Right lung (tissue), 5 donors: Measurements from ENCODE around the gene IQGAP3. TPM values are rescaled to one million over a fixed set of nuclear protein-coding genes. Genes with fewer than 3 reads are reported as not detected.

Experiments used
- DNase-seq, 2 donors: peaks; one replicate each; pipeline ENCODE4 v3.0.0-alpha.2; 2013
- polyA plus RNA-seq, 5 donors: library from polyadenylated mRNA; unstranded; fragments of 120-200 nt; gene quantifications; one replicate each; pipeline versions ENCODE4 v1.2.1 to v1.2.3, GENCODE V29; 2013; ENCODE audit warnings: inconsistent platforms in 1 of 5, low replicate concordance in 1 of 5; ENCODE audit not compliant: insufficient read length in 5 of 5, insufficient read depth in 1 of 5

Gene IQGAP3
- polyA plus RNA-seq, 5 donors: 9.7 to 26.3 (median 16.4) TPM

DNA sequence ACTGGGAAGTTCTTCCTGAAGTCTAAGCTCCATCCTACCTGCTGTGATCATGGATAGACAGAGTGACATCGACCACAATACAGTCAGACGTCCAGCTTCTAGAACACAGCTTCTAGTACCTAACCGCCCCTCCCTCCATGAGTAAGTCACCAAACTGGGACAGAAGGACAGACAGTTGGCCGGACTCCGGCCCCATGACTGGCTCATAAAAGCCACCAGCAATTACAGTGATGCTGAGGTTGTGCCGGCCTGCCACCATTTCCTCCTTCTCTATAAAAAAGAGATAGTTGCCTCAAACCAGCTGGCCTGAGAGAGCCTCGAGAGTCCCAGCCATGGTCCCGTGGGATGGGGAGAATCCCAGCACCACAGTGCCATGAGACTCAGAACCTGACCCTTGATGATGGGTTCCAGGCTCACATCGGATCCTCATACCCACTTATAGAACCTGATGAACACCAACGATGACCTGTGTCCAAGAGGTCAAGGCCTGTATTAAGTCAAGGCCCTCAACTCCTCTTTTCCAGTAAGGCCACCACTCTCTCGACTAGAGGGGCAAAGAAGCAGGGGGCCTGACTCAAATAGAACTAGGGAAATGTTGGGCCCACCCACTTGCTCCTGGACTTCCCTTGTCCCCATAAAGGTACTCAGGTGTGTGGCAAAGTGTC is 75.2 kb downstream of the IQGAP3 start:
- DNase-seq: no peak

DNA sequence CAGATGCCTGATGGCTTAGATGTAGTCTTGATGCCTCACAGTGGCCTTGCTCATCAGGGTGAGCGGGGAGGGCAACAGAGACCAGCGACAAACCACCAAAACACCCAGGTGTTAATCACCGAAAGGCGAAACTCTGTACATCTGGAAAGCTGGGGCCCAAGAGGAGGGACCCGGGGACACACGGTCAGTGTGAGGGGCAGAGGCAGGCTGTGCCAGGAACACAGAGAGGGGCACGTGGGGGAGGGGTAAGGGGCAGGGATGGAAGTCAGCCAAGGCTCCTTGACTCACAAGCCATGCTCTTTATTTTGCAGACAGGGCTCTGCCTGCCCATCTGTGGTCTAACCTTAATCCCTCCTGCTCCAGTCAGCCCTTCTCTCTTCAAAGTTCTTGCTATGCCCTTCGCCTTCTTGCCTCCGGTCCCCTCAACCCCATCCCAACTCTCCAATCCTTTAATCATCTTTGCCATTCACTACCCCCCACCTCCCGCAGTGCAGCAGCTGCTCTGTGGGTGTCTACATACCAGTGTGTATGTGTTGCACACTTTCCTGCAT is 76.1 kb downstream of the IQGAP3 start:
- no peak for DNase-seq

DNA sequence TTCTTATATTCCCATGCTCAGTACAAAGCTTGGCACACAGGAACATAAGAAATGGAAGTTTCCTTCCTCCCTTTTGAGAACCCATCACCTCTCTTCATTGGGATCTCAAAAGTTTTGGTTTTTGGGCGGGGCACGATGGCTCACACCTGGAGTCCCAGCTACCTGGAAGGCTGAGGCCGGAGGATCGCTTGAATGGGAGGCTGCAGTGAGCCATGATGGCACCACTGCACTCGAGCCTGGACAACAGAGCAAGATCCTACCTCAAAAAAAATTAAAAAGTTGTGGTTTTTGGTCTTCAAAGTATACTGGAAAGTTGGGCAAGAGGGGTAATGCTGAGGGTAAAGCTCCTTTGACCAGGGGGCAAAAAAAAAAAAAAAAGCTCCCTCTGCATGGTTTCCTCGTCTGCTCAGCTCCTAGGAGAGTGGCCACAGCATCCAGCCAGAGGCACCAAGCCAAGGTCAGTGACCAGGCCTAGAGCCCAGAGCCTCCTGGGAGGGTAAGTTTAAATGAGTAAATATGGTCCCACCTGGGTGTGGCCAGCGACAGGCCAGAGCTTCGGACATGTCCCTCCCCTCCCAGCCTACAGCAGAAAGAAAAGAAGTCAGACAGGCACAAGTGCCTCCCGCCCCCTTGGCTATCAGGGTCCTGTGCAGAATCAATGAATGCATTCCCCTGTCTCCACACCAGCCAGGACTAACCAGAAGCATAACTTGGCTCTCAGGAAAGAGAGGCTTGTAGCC is 76.8 kb downstream of the IQGAP3 start:
- DNase-seq: no peak

DNA sequence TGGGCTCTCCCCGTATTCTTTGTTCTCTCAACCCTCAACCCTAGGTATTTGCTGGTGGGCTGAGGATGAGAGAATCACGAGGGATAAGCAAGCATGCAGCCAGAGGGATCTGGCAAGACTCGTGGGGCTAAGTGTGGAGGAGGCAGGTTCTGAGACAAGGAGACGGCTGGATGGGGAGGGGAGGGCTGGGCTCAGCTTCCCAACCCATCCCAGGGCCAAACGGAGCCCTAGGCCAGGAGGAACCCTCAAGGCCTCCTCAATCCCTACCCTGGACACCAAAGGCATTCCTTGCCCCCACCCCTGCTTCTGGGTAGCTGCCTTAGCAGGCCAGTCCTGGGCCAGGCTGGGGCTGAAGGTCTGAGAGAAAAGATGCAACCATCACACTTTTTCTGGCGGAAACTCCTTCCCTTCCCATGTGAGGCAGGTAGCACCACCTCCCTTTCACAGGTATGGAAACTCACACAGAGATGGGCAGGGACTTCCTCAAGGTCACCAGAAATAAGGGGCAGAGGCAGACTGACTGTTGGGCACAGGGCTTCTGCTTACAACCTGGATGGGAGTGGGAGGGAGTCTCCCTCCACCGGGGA is 78.0 kb downstream of the IQGAP3 start:
- no peak for DNase-seq

DNA sequence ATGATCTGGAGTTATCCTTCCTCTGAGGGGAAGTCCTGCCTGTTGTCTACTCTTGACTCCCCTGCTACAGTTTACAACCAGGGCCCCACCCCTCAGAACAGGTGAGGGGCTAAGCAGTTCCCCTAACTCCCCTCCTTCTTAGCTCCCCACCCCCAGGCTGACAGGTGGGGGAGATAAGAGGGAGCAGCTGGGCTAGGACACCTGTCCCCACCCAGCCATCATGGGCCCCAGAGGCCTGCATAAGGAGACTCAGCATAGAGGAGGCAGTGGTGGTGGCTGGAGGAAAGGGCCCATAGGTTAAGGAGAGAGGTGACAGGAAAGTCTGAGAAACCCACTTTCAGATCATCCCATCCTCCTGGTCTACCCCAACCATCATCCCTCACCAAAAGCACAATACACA is 78.6 kb downstream of the IQGAP3 start:
- DNase-seq: no peak

DNA sequence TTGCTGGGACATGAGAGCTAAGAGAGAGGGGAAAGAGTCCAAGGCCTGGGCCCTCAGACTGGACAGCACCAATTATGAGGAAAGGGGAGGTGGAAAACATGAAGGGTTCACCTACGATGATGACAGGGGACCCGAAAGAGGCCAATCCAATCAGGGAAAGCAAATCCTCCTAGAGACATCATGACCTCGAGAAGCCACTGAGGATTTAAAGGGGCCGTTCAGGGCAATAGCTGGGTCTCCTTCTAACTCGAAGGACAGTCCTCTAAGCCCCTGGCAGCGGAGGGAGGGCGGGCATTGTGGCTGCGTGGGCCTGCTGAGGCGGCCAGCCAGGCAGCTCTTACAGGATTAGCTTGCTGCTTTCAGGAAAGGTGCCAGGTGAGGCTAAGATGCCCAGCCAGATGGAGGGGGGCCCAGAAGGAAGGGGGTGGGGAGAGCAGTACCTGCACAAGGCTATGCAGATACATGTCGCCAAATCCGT is 79.2 kb downstream of the IQGAP3 start:
- DNase-seq: no peak

DNA sequence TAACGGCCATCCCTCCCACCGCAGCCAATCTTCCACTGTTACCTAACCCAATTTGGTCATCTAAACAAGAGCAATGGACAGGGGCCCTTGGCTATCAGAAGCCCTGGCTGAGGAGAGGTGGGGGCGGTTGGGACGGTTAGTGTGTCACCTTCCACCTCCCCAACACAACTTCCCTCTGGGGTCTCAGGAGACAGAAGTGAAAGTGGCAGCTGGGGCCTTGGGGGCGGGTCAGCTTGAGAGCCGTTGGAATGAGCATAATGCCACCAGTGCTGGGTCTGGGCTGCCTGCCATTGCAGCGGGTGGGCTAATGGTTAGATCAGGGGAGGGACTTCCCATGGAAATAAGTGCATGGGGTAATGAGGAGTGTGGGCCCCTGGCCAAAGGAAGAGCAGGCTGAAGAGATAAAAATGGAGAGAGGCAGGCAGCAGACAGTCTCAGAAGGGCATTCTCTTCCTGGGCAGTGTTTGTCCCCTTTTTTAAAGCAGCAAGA is 79.7 kb downstream of the IQGAP3 start:
- no peak for DNase-seq

DNA sequence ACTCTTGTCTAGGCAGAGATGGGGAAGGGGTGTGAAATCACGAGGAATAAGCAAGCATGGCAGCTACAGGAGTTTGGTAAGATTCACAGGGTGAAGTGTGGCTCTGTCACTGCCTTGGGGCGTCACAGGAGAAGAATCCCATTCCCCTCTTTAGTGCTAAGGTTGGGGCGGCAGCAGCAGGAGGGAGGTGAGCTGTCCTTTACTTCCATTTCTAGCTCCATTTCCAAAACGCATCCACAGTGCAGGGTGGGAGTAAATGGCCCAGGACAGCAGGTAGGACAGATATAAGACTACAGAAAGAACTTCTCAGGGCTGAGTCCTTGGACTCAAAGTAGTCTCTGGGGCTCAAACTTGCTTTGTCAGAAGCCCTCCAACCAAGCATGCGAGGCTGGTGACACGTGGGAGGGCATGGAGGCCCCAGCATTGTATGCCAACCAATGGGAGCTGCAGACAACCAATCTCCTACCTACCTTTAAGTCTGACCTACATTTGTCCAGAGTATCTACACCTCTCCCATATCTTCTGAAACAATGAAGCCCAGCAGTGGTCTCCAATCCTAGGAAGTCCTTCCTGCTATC is 80.3 kb downstream of the IQGAP3 start:
- DNase-seq: no peak

DNA sequence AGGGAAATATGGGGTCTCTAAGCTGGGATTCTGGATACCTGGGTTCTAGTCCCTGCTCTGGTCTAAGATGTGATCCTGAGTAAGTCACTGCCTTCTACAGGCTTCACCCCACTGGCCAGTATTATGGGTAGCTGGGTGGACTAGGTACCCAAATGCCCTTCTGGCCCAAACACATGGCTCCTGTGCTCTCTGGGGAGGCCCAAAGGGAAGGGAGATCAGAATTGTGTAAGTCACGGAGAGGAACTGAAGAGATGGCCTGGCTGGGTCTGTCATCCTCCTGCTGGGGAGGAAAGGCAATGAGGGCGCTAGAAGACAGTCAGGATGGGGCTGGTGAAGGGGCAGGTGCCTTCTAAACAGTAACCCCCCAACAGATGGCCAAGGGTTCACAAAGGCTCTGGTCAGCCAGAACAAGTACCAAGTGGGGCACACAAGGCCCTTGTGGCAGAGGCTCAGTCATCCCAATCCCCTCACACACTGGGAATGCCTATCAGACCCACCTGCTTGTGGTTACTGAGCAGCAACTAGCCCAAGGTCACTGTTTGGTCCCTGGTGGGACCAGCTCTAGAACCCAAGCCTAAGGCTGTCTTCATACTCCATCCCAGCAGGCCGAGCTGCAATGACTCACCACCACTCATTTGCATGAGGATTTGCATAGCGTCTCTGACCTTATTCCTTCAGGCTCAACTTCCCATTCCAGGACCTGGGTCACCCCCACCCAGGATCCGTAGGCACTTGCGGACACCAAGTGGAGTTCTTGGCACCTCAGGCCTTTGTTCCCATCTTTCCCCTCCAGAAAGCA is 81.0 kb downstream of the IQGAP3 start:
- no peak for DNase-seq

DNA sequence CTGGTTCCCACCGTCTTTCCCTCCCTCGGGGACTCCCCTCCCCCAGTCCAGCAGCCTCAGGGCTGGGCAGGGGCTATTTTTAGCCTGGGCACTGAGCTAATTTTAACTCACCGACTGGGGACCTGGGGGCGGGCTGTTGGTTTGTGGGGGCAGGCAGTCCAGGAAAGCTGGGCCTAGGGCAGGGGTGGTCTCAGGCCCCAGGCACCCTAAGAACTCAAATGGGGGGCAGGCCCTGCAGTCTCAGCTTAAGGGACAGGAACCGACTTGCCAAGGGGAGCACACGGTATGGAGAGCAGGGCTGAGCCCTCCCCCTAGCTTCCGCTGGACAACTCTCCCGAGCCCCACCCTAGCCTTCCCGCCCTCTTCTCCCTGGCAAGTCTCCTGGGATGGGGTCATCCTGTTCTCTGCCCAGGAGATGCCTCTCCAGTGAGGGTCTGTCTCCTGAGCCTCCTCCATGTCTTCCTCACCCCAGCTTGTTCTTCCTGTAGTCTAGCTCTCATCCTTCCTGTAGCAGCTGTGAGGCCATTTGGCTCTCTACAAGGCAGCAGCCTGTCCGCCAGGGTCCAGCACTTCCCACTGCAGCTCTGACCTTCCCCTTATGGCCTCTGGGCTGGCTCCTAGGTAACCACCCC is 81.8 kb downstream of the IQGAP3 start:
- DNase-seq: no peak

DNA sequence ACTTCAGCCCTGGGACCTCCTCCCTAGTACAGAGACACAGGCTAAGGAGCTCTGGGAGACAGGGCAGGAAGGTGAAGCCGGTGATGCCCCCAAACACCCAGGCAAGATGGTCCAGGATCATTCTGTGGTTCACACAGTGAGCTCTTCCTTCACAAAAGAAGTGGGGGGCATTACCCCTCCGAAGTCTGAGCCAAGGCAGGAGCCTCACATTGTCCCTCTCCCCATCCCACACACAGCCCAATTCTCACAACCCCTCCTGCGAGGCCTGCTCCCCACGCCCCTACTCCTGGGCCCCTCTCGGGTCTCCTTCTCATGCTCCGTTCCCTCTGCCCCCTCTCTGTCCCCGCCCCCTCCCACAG is 82.5 kb downstream of the IQGAP3 start:
- DNase-seq: no peak

DNA sequence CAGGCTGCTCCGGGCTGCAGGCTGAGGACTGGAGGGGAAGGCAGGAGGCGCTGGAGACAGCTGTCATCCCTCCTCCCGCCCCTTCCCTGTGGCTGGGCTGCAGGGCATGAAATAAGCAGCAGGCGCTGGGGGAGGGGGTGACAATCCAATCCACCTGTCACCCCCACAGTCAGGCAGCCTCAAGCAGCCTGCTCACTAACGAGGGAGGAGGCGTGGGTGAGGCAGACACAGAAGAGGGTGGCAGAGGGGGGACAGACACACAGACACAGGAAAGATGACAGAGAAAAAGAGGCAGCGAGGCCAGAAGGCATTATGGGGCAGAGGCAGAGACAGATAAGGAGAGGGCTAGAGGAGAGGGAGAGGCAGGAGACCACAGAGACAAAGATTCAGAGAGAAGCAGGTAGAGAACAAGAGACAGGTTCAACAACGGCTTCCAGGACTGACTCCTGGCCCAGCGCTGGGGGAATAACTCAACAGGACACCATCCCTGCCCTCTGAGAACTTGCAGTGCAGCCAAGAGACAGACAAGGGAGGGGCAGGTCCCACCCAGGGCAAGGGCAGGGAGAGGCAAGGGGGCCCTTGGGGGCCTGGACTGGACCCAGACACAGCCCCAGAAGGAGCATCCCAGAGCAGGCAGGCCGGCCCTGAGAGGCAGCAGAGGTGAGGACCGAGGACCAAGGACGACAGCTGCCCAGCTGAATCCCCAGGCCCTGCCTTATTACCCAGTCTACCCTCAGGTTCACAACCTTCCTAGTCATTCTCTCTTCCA is 83.0 kb downstream of the IQGAP3 start:
- no peak for DNase-seq

DNA sequence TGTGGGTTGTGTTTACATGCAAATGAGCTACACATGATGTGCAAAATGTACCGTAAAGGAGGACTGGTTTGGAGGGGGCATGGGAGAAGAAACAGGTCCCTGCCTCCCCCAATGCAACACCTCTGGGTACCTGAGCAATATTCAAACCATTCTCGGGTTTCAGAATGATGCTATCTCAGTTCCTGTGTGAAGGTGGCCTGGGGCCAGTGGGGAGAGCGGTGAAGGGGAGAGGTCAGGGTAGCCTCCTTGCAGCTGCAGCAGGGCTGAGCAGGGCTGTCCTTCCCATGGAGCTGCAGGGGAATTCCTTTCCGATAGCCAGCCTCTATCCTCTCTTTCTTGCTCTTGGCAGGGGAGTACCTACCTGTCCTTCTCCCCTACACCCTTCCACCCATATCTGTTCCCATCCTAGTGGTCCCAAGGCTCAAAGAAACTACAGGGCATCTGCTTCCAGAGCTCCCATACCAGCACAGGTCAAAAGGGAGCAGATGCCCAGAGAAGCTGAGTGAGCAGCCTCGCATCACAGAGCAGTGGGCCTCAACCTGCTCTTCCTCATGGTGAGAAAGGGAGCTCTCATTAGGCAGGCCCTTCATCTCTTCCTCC is 83.7 kb downstream of the IQGAP3 start:
- DNase-seq: no peak

DNA sequence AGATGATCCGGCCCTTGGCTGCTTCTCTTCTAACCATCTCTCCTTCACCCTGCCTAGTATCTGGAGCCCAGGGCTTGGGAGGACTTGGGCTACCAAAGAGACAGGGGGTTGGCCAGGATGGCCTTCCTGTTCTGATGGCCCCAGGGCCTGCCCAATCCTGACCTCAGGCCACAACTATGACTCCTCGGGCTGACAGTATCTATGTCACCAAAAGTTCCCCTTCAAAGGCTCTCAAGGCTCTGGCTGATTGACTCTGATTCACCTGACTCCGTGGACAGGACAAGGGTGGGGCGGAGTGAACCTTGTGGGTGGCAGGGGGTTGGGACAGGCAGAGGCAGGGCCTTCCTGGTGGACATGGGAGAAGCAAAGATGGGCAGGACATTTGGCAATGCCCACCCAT is 84.5 kb downstream of the IQGAP3 start:
- DNase-seq: no peak

DNA sequence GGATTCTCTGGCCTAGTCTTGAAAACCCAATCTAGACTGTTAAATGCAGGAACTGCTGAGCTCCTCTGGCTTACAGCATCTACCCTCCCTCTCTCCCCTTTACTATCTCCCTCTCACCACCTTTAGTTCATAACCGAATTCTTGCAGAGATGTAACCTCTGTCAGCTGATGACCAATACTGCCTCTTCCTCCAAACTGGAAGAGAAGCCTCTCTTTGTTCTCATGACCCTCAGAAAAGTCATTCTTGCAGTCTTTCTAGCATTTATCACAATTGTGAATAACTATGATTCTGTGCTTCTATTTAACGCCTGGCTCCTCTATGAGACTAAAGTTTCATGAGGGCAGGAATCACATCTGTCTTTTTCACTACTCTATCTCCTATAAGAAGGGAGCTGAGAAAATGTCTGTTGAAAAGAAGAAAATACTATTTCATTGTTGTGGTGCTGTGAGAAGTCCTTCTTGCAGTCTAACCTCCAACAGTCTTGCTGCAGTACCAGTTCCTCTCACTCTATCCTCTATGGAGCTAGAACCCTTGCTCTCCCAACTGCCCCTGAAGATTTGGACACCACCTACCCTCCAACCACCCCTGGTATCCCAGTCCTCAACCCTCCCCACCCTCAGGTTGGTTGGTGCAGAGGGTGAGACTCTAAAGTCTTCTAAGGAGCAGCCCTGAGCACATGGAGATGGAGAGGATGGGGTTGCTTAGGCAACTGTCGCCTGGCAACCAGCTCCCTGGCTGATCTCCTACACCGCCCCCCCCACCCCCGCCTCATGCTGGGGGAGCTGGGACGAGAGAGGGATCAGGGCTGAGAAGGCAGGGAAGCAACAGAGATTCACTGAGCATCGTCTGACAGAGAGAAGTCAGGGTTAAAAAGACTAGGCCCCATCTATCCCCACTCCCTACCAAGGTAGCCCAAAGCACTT is 85.7 kb downstream of the IQGAP3 start:
- no peak for DNase-seq

DNA sequence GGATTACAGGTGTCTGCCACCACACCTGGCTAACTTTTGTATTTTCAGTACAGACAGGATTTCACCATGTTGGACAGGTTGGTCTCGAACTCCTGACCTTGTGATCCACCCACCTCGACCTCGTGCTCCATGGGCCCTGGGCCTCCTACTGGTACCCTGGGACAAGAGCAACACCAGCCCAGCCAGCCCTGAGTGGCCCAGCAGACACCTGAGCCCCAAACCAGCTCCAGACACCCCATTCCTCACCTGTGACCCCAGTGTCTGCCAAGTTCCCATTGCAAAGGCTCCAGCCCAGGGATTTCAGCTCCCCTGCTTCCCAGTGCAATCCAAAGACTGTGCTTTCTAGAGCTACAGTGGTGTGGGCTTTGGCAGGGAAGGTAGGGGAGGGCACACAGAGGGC is 86.4 kb downstream of the IQGAP3 start:
- DNase-seq: no peak

DNA sequence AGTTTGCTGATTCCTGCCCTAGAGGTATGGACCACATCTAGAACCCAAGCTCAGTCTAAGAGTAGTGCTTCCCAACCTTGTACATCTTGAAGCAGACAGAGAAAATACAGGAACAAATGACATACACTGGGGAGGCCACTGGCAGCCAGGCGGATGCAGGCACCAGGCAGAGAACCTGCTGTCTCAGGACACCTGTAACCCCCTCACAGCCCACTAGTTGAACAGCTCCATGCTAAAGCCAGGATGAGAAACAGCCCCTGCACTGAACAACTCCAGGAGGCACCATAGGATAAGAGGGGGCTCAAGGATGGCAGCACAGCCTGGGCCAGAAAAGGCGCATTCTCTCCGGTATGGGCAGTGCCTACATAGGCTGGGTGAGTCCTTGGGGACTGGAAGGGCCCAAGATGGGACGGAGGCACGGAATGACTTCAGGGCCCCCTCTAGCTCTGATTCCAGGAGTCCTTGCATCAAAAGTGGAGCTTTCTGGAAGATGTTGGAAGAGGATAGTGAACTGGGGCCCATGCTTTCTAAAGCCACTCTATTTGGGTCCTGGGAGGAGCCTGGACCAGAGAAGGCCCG is 87.8 kb downstream of the IQGAP3 start:
- no peak for DNase-seq

DNA sequence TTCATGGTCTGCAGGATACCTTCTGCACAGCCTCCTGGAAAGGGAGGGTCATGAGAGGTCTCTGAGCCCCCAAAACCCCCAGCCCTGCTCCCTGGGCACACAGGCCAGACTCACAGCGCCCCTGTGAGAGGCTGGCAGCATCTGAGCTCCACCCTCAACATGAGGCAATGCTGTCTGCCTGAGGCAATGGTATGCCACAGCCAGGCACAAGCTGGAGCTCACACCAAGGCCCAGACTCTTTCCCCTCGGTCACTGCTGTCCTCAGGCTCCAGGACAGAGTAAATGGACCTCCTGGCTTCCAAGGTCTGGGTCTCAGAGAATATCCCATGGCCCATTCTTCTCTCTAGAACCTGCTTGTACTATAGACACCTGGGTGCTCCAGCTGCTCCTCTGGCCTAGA is 89.0 kb downstream of the IQGAP3 start:
- no peak for DNase-seq
